Neuronal stem cell (in vitro differentiated cells): ENCODE measurements around the gene BUD13.

Source experiments
- DNase-seq: peaks from one replicate; pipeline ENCODE4 v3.0.0-alpha.2; 2013; ENCODE audit warnings: low spot score
- H2AFZ ChIP-seq: one replicate; pipeline ENCODE4 v1.6.1; 2013; ENCODE audit warnings: mild to moderate bottlenecking, low read length, inconsistent platforms
- H2AK5ac ChIP-seq: 2 replicates; pipeline ENCODE4 v1.6.1; 2013; ENCODE audit warnings: low read depth, mild to moderate bottlenecking, inconsistent platforms, low read length, moderate library complexity, mixed read lengths
- H2BK120ac ChIP-seq: 2 replicates; pipeline ENCODE4 v1.6.1; 2013; ENCODE audit warnings: low read depth, mild to moderate bottlenecking, inconsistent platforms, low read length, moderate library complexity, mixed read lengths
- H2BK12ac ChIP-seq: one replicate; pipeline ENCODE4 v1.6.1; 2013; ENCODE audit warnings: low read length, inconsistent platforms
- H2BK15ac ChIP-seq: 2 replicates; pipeline ENCODE4 v1.6.1; 2013; ENCODE audit warnings: mild to moderate bottlenecking, low read length, inconsistent platforms, mixed read lengths
- H2BK5ac ChIP-seq: one replicate; pipeline ENCODE4 v1.6.1; 2013; ENCODE audit warnings: inconsistent platforms, mild to moderate bottlenecking, low read length, moderate library complexity
- H3K14ac ChIP-seq: one replicate; pipeline ENCODE4 v1.6.1; 2013; ENCODE audit warnings: low read length, inconsistent platforms
- H3K18ac ChIP-seq: 2 replicates; pipeline ENCODE4 v1.6.1; 2013; ENCODE audit warnings: low read length, inconsistent platforms
- H3K23ac ChIP-seq: 2 replicates; pipeline ENCODE4 v1.6.1; 2013; ENCODE audit warnings: low read depth, mild to moderate bottlenecking, mixed read lengths, low read length, inconsistent platforms; ENCODE audit not compliant: poor library complexity
- H3K27ac ChIP-seq: replicated peaks from 3 replicates; pipeline ENCODE4 v1.5.1; 2013; ENCODE audit warnings: low read length, inconsistent platforms
- H3K27me3 ChIP-seq, 3 experiments: 2 replicates each; pipeline ENCODE4 v1.6.1; 2013; ENCODE audit warnings: low read length in 3 of 3, mild to moderate bottlenecking in 2 of 3, inconsistent platforms in 1 of 3, low read depth in 1 of 3, mixed read lengths in 1 of 3, moderate library complexity in 1 of 3; ENCODE audit not compliant: control insufficient read depth in 3 of 3, insufficient read depth in 3 of 3
- H3K36me3 ChIP-seq, 2 donors: replicated peaks in 1 of 2; 2 replicates each; pipeline ENCODE4 v1.6.1; 2013; ENCODE audit warnings: low read length in 2 of 2; ENCODE audit not compliant: control insufficient read depth in 2 of 2, insufficient read depth in 2 of 2
- H3K4ac ChIP-seq: 2 replicates; pipeline ENCODE4 v1.6.1; 2013; ENCODE audit warnings: inconsistent platforms, mild to moderate bottlenecking, low read length, moderate library complexity
- H3K4me1 ChIP-seq, 2 donors: 1 replicate in 1 of 2; 2 replicates in 1 of 2; pipeline ENCODE4 v1.6.1; 2013; ENCODE audit warnings: low read length in 2 of 2, low read depth in 1 of 2; ENCODE audit not compliant: control insufficient read depth in 2 of 2, insufficient read depth in 1 of 2
- H3K4me2 ChIP-seq: one replicate; pipeline ENCODE4 v1.6.1; 2013; ENCODE audit warnings: mild to moderate bottlenecking, low read length, inconsistent platforms; ENCODE audit not compliant: insufficient read depth, poor library complexity, severe bottlenecking
- H3K4me3 ChIP-seq, 2 donors: 2 replicates each; pipeline ENCODE4 v1.5.1; 2013; ENCODE audit warnings: low read length in 2 of 2, mild to moderate bottlenecking in 2 of 2, inconsistent platforms in 1 of 2, moderate library complexity in 1 of 2
- H3K79me1 ChIP-seq: one replicate; pipeline ENCODE4 v1.6.1; 2013; ENCODE audit warnings: low read depth, mild to moderate bottlenecking, inconsistent platforms, low read length, moderate library complexity
- H3K9ac ChIP-seq: one replicate; pipeline ENCODE4 v1.6.1; 2013; ENCODE audit warnings: mild to moderate bottlenecking, low read depth, low read length, inconsistent platforms; ENCODE audit not compliant: poor library complexity
- H3K9me3 ChIP-seq, 2 donors: replicated peaks in 1 of 2; 2 replicates each; pipeline versions ENCODE3 to v1.6.1; 2013; ENCODE audit warnings: low read length in 2 of 2, mild to moderate bottlenecking in 2 of 2, inconsistent platforms in 1 of 2, low read depth in 1 of 2, mixed read lengths in 1 of 2, moderate library complexity in 1 of 2; ENCODE audit not compliant: control insufficient read depth in 2 of 2, insufficient read depth in 1 of 2
- H4K8ac ChIP-seq: one replicate; pipeline ENCODE4 v1.6.1; 2013; ENCODE audit warnings: low read depth, mild to moderate bottlenecking, inconsistent platforms, low read length, moderate library complexity
- H4K91ac ChIP-seq: one replicate; pipeline ENCODE4 v1.6.1; 2013; ENCODE audit warnings: low read length, low read depth, mild to moderate bottlenecking, inconsistent platforms; ENCODE audit not compliant: poor library complexity
- WGBS, 2 donors: extraction: QIAGEN DNeasy Blood & Tissue Kit; methylation state at CpG; one replicate each; pipeline ENCODE4 v1.1.7; 2013; ENCODE audit warnings: missing lambda C conversion rate in 2 of 2, mixed read lengths in 1 of 2; ENCODE audit not compliant: insufficient read length in 2 of 2, insufficient replicate concordance in 1 of 2; ENCODE audit errors: extremely low coverage in 2 of 2; 5-methylcytosine and 5-hydroxymethylcytosine counted together

Gene BUD13

GRCh38 chr11:116787786-116788486 lies 15.1 kb upstream of the BUD13 start, which contains the start of gene ZPR1:
TSS of gene ZPR1 (minus strand) at chr11:116788023. CDS start at chr11:116787990, 33 bp downstream.
- no peaks in the 10 kb centered on the region for H3K79me1 ChIP-seq
- H4K91ac ChIP-seq, result no peak within 1 kb of the TSS
- H2BK120ac ChIP-seq, result no peak within 1 kb of the TSS
- H2AK5ac ChIP-seq, result peak within 1 kb of the TSS; percentile 57
- WGBS, 2 donors, result no CpG with 5 or more reads among the region's 56 CpGs
- H2BK15ac ChIP-seq, result no peak within 1 kb of the TSS
- peak within 1 kb of the TSS; percentile 85 for H3K9ac ChIP-seq
- H3K14ac ChIP-seq, result no peak within 1 kb of the TSS
- H3K18ac ChIP-seq, result peak within 1 kb of the TSS; percentile 60
- H3K4ac ChIP-seq, result no peak within 1 kb of the TSS
- H3K36me3 ChIP-seq, result peaks cover 25 to 42% of the 10 kb centered on the region in 2 donors
- peaks cover 0 to 12% (median 3%) of the 10 kb centered on the region in 3 experiments for H3K27me3 ChIP-seq
- no peaks in the 10 kb centered on the region for H3K9me3 ChIP-seq
- no peak within 1 kb of the TSS for H2BK12ac ChIP-seq
- H4K8ac ChIP-seq, result no peak within 1 kb of the TSS
- H3K23ac ChIP-seq, result no peak within 1 kb of the TSS
- H3K4me3 ChIP-seq, result peak within 1 kb of the TSS; percentile 58 to 90
- peak within 1 kb of the TSS; percentile 86 for H2AFZ ChIP-seq
- DNase-seq, result peak; percentile 51
- H3K4me2 ChIP-seq, result peak within 1 kb of the TSS; percentile 92
- H3K27ac ChIP-seq, result no peak within 1 kb of the TSS
- H3K4me1 ChIP-seq, result peaks cover 8 to 17% of the 10 kb centered on the region in 2 donors
- H2BK5ac ChIP-seq, result peak within 1 kb of the TSS; percentile 4

GRCh38 chr11:116787436-116787785 lies 14.6 kb upstream of the BUD13 start:
- H3K27ac ChIP-seq, result no peak overlapping the region
- DNase-seq, result no peak

GRCh38 chr11:116786966-116787365 lies 14.2 kb upstream of the BUD13 start:
- Histone ChIP-seq H3K23ac (no peak overlapping the region), H3K4me1 (peaks cover 8 to 15% of the 10 kb centered on the region in 2 donors), H3K18ac (no peak overlapping the region), H3K36me3 (peaks cover 30 to 51% of the 10 kb centered on the region in 2 donors), H3K27me3 (peaks cover 0 to 12% (median 3%) of the 10 kb centered on the region in 3 experiments), H4K91ac (no peak overlapping the region), H3K4ac (no peak overlapping the region), H4K8ac (no peak overlapping the region), H2BK12ac (no peak overlapping the region), H3K79me1 (no peaks in the 10 kb centered on the region), H3K4me2 (peak overlapping the region; percentile 92), H3K9me3 (no peaks in the 10 kb centered on the region), H2BK15ac (no peak overlapping the region), H2AFZ (peak overlapping the region; percentile 86), H2BK120ac (no peak overlapping the region), H3K4me3 (peak overlapping the region in 1 of 2 donors; percentile 58), H2AK5ac (no peak overlapping the region), H3K14ac (no peak overlapping the region), H2BK5ac (no peak overlapping the region), H3K9ac (no peak overlapping the region), H3K27ac (no peak overlapping the region)
- no CpG with 5 or more reads among the region's 5 CpGs for WGBS, 2 donors
- DNase-seq, result no peak

More at GRCh38 chr11:116787436-116787785, 14.6 kb upstream of the BUD13 start:
- H3K4ac ChIP-seq, result no peak overlapping the region
- H3K4me1 ChIP-seq, result peaks cover 8 to 15% of the 10 kb centered on the region in 2 donors
- no peak overlapping the region for H3K14ac ChIP-seq
- peak overlapping the region; percentile 65 for H3K9ac ChIP-seq
- H3K23ac ChIP-seq, result no peak overlapping the region
- peaks cover 28 to 47% of the 10 kb centered on the region in 2 donors for H3K36me3 ChIP-seq
- H4K91ac ChIP-seq, result no peak overlapping the region
- H2BK15ac ChIP-seq, result no peak overlapping the region
- H4K8ac ChIP-seq, result no peak overlapping the region
- no peak overlapping the region for H2BK12ac ChIP-seq
- H3K9me3 ChIP-seq, result no peaks in the 10 kb centered on the region
- H2AFZ ChIP-seq, result peak overlapping the region; percentile 86
- peaks cover 0 to 12% (median 3%) of the 10 kb centered on the region in 3 experiments for H3K27me3 ChIP-seq
- WGBS, 2 donors, result no CpG with 5 or more reads among the region's 15 CpGs
- peak overlapping the region; percentile 4 for H2BK5ac ChIP-seq
- no peak overlapping the region for H2BK120ac ChIP-seq
- H3K4me3 ChIP-seq, result peak overlapping the region; percentile 58 to 90
- H2AK5ac ChIP-seq, result no peak overlapping the region
- H3K4me2 ChIP-seq, result peak overlapping the region; percentile 92
- H3K79me1 ChIP-seq, result no peaks in the 10 kb centered on the region
- H3K18ac ChIP-seq, result peak overlapping the region; percentile 42

- H2BK120ac ChIP-seq, result no peak overlapping the region
- no peak overlapping the region for H2AFZ ChIP-seq
- H3K18ac ChIP-seq, result no peak overlapping the region
- H3K27me3 ChIP-seq, result peaks cover 0 to 12% (median 3%) of the 10 kb centered on the region in 3 experiments
- no peak overlapping the region for H2BK15ac ChIP-seq
- H3K79me1 ChIP-seq, result no peaks in the 10 kb centered on the region
- no peaks in the 10 kb centered on the region for H3K9me3 ChIP-seq
- WGBS, 2 donors, result no CpG with 5 or more reads among the region's 2 CpGs
- H4K91ac ChIP-seq, result no peak overlapping the region
- no peak for DNase-seq
- H2AK5ac ChIP-seq, result no peak overlapping the region
- H3K14ac ChIP-seq, result no peak overlapping the region
- H2BK5ac ChIP-seq, result no peak overlapping the region
- H2BK12ac ChIP-seq, result no peak overlapping the region
- H3K4me1 ChIP-seq, result peaks cover 8 to 12% of the 10 kb centered on the region in 2 donors
- H3K27ac ChIP-seq, result no peak overlapping the region
- peak overlapping the region in 1 of 2 donors; percentile 58 for H3K4me3 ChIP-seq
- no peak overlapping the region for H3K4ac ChIP-seq
- peaks cover 31 to 56% of the 10 kb centered on the region in 2 donors for H3K36me3 ChIP-seq
- no peak overlapping the region for H3K4me2 ChIP-seq
- H4K8ac ChIP-seq, result no peak overlapping the region
- no peak overlapping the region for H3K9ac ChIP-seq
- no peak overlapping the region for H3K23ac ChIP-seq
Measured at GRCh38 chr11:116786326-116786725, 13.5 kb upstream of the BUD13 start.
